ENCODE measurements around the gene DYDC2.
"Not testable (repeated sequence)": the region's sequence is repeated elsewhere in the genome, so short reads cannot be mapped to it uniquely, and the experiment has no call there.

DYDC2 gene

GRCh38 chr10:80414142-80414895 lies 57.7 kb downstream of the DYDC2 start:
- DNase-seq (ENCODE audit: low read depth), result peak; percentile 49

DNA sequence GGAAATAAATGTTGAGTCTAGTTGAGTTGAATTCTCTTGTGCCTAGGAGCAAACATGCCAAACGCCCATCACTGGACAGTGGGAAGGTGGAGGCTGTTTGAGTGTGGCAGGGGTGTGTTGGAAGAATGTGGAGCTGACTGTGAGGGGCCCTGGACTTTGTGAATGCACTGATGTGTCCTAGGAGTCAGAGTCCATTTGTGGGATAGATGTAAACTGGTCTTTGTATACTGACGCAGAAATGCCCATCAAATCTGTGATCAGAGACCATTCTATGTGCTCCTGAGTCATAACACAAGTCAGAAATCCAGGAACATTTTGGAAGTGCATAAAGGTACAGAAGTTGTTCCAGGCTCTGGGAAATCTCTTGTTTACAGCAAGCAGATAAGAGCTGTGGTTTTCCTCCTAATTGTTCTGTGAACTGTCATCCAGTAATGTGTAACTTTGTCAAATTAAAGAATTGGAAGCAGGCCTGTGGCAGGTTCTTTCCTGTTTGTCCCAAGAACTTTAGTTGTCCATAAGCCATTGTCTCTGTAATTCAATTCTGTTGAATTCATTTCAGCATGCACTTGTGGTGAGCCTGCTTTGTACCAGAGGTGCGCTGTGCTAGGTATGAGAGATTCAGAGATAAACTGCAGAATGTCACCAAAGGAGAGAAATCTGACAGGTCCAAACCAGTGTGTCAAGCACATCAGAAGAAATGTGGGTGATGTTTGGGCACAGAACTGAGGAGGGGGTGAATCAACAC lies 59.3 kb downstream of the DYDC2 start:
- DNase-seq (ENCODE audit: low read depth), result peak; percentile 73

DNA sequence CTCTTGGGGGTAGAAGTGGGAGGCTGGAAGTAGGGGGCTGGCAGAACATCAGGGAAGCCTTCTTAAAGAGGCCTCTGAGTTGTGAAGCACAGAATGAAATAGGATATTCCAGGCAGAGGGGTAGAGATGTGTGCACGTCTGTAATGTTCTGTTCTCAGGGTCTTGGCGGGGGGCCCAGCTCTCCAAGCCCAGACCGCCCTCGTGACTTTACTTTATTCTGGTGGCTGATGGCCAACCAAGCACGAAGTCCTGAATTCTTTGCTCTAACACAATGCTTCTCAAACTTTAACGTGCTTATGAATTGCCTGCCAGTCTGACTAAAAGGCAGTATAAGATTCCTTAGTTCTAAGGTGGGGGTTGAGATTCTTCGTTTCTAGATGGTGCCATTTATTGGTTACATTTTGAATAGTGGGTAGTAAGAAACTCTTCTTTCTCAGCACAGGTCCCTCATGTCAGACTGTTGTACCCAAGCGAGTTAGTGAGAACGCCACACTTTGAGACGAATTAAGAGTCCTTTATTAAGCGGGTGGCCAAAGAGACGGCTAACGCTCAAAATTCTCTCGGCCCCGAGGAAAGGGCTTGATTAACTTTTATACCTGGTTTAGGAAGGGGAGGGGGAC lies 60.0 kb downstream of the DYDC2 start:
- DNase-seq (ENCODE audit: low read depth), result peak; percentile 42

DNA sequence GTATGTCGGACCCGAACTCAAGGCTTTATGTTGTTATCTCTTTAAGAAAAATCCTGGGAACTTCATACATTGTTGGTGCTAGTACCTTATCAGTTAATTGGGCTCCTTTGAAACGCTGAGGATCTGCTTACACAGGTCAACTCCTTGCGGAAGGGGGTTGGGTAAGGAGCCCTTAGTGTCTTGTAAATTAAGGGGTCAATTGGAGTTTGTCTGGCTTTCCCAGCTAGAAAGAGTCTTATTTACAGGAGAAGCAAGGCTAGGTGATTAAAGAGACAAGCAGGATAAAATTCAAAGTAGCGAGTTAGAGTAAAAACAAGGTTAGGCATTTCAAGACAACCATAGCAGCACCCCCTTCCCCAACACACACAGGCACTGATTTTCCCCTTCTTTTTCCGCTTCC lies 60.7 kb downstream of the DYDC2 start:
- DNase-seq (ENCODE audit: low read depth), result not testable (repeated sequence)
